Coronary artery (tissue), 2 donors: Measurements from ENCODE around the gene SMG7.

Experiments
- DNase-seq: peaks from one replicate; pipeline ENCODE4 v3.0.0-alpha.2; 2017; ENCODE audit warnings: low spot score
- H3K27ac ChIP-seq, 2 donors: fragments of 200-600 bp; sonication (generic); one replicate each; pipeline ENCODE4 v1.5.1; 2016 to 2019
- H3K4me3 ChIP-seq: fragments of 200-600 bp; sonication (generic); 2 replicates; pipeline ENCODE4 v1.5.1; 2016; ENCODE audit warnings: mild to moderate bottlenecking, moderate library complexity
- TF ChIP-seq, protein P1 (sequence below): fragments of 200-600 bp; sonication (generic); IDR thresholded peaks from one replicate; pipeline ENCODE4 v1.5.1; 2019; ENCODE audit warnings: antibody characterized with exemption

SMG7 gene

GRCh38 chr1:183553764-183554163, 81.5 kb downstream of the SMG7 start:
- Histone ChIP-seq H3K4me3 (no peak overlapping the region), H3K27ac (no peak overlapping the region)
- DNase-seq = no peak
- TF ChIP-seq, protein P1, sequence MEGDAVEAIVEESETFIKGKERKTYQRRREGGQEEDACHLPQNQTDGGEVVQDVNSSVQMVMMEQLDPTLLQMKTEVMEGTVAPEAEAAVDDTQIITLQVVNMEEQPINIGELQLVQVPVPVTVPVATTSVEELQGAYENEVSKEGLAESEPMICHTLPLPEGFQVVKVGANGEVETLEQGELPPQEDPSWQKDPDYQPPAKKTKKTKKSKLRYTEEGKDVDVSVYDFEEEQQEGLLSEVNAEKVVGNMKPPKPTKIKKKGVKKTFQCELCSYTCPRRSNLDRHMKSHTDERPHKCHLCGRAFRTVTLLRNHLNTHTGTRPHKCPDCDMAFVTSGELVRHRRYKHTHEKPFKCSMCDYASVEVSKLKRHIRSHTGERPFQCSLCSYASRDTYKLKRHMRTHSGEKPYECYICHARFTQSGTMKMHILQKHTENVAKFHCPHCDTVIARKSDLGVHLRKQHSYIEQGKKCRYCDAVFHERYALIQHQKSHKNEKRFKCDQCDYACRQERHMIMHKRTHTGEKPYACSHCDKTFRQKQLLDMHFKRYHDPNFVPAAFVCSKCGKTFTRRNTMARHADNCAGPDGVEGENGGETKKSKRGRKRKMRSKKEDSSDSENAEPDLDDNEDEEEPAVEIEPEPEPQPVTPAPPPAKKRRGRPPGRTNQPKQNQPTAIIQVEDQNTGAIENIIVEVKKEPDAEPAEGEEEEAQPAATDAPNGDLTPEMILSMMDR = no peak

GRCh38 chr1:183554577-183554976, 82.3 kb downstream of the SMG7 start:
- TF ChIP-seq, protein P1 = no peak
- DNase-seq = no peak
- H3K4me3 ChIP-seq = no peak overlapping the region
- H3K27ac ChIP-seq = no peak overlapping the region

- no peak for DNase-seq
- Histone ChIP-seq H3K27ac (no peak overlapping the region), H3K4me3 (no peak overlapping the region)
- TF ChIP-seq, protein P1 = no peak
Observed at GRCh38 chr1:183559061-183559460, 86.8 kb downstream of the SMG7 start.

DNA sequence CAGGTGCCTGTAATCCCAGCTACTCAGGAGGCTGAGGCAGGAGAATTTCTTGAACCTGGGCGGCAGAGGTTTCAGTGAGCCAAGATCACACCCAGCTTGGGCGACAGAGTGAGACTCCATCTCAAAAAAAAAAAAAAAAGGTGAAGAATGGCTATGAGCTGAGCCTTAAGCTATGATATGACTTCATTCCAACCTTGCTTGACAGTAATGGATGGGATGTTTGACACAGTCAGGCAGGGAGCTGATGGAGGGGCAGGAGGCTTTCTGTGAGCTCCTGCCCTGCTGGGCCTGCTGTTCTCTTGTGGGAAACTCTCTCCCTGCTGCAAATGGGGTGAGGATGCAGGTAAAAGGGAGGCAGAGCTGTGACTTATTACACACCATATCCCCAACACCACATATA, 90.4 kb downstream of the SMG7 start:
- Histone ChIP-seq H3K4me3 (no peak overlapping the region), H3K27ac (no peak overlapping the region)
- TF ChIP-seq, protein P1 = no peak
- no peak for DNase-seq

- DNase-seq = no peak
- Histone ChIP-seq H3K4me3 (no peak overlapping the region), H3K27ac (no peak overlapping the region)
- TF ChIP-seq, protein P1 = no peak
Observed at GRCh38 chr1:183565261-183565660, 93.0 kb downstream of the SMG7 start.

DNA sequence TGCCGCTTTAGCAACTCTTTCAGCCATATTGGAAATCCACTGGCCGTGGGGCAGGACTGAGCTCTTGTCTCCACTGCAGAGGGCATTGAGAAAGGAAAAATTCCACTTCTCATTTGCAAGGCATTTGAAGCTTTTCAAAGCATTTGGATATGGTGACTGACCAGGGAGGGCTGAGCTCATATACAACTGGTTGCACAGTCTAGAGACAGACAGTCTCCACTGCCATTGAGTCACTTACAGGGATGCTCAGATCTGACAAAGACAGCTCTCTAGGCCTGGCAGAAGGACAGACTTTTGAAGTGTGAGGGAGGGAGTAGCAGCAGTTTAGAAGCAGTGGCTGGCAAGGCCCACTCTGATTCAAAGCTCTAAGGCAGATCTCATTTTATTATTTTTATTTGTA, 93.7 kb downstream of the SMG7 start:
- no peak for DNase-seq
- no peak overlapping the region for H3K27ac ChIP-seq
- TF ChIP-seq, protein P1 = no peak
- H3K4me3 ChIP-seq = no peak overlapping the region

GRCh38 chr1:183567584-183567983, 95.3 kb downstream of the SMG7 start:
- no peak for DNase-seq
- Histone ChIP-seq H3K4me3 (no peak overlapping the region), H3K27ac (peak overlapping the region in 1 of 2 donors; percentile 65)
- TF ChIP-seq, protein P1 = no peak
